ENCODE data around the gene LRRC23. TPM values are rescaled to one million over a fixed set of nuclear protein-coding genes. Genes with fewer than 3 reads are reported as not detected.

LRRC23 gene
- total and polyA plus RNA-seq, 2 of the 13 experiments (the other 11 are each of a cell fraction or from before 2014, with no cell fraction given): 6.0 to 7.8 TPM

DNA sequence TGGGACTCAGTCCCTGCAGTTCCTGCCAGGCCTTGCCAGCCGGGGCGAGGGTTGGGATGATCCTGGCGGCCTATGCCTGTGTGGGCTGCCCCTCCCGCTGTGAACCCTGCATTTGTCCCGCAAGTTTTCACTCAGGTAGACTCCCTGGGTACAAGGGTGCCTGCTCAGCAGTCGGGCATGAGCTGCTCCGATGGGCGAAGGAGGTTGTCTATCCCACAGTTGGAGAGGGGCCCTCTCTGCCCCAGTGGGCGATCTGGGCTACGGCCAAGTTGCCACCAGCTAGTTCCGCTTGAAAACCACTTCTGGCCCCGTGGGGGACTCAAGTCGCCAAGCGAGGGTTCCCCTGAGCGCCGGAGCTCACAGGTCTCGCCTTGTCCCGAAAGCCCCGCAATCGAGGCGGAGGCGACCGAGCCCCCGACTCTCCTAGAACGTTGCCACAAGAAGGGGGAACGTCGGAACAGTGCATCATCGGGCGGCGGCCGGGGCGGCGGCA is 37.7 kb upstream of the LRRC23 start (continued):
- TF ChIP-seq, protein P1, sequence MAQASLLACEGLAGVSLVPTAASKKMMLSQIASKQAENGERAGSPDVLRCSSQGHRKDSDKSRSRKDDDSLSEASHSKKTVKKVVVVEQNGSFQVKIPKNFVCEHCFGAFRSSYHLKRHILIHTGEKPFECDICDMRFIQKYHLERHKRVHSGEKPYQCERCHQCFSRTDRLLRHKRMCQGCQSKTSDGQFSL (CRISPR knock-in tag; IDR thresholded peaks at IDR 0.05): 0 out of 2 replicates have a peak, but pooled peaks have one; percentile 52
- no peak for TF ChIP-seq ZNF891 (CRISPR knock-in tag; IDR thresholded peaks at IDR 0.05)
- no peak for TF ChIP-seq ZNF234 (CRISPR knock-in tag; conservative IDR thresholded peaks at IDR 0.05)
- TF ChIP-seq, protein P2, sequence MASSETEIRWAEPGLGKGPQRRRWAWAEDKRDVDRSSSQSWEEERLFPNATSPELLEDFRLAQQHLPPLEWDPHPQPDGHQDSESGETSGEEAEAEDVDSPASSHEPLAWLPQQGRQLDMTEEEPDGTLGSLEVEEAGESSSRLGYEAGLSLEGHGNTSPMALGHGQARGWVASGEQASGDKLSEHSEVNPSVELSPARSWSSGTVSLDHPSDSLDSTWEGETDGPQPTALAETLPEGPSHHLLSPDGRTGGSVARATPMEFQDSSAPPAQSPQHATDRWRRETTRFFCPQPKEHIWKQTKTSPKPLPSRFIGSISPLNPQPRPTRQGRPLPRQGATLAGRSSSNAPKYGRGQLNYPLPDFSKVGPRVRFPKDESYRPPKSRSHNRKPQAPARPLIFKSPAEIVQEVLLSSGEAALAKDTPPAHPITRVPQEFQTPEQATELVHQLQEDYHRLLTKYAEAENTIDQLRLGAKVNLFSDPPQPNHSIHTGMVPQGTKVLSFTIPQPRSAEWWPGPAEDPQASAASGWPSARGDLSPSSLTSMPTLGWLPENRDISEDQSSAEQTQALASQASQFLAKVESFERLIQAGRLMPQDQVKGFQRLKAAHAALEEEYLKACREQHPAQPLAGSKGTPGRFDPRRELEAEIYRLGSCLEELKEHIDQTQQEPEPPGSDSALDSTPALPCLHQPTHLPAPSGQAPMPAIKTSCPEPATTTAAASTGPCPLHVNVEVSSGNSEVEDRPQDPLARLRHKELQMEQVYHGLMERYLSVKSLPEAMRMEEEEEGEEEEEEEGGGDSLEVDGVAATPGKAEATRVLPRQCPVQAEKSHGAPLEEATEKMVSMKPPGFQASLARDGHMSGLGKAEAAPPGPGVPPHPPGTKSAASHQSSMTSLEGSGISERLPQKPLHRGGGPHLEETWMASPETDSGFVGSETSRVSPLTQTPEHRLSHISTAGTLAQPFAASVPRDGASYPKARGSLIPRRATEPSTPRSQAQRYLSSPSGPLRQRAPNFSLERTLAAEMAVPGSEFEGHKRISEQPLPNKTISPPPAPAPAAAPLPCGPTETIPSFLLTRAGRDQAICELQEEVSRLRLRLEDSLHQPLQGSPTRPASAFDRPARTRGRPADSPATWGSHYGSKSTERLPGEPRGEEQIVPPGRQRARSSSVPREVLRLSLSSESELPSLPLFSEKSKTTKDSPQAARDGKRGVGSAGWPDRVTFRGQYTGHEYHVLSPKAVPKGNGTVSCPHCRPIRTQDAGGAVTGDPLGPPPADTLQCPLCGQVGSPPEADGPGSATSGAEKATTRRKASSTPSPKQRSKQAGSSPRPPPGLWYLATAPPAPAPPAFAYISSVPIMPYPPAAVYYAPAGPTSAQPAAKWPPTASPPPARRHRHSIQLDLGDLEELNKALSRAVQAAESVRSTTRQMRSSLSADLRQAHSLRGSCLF (CRISPR knock-in tag; IDR thresholded peaks at IDR 0.05; ENCODE audit: borderline replicate concordance): no peak
- TF ChIP-seq ZFP36 (IDR thresholded peaks at IDR 0.05; ENCODE audit: borderline replicate concordance, low read depth, low read length, partially characterized antibody): no peak
- TF ChIP-seq ETV5 (CRISPR knock-in tag; IDR thresholded peaks at IDR 0.05; ENCODE audit: borderline replicate concordance): no peak
- no peak for TF ChIP-seq SETDB1 (CRISPR knock-in tag; IDR thresholded peaks at IDR 0.05; ENCODE audit: borderline replicate concordance)
- no peak for TF ChIP-seq ZNF232 (CRISPR knock-in tag; IDR thresholded peaks at IDR 0.05; ENCODE audit: borderline replicate concordance)
- TF ChIP-seq, protein P3, sequence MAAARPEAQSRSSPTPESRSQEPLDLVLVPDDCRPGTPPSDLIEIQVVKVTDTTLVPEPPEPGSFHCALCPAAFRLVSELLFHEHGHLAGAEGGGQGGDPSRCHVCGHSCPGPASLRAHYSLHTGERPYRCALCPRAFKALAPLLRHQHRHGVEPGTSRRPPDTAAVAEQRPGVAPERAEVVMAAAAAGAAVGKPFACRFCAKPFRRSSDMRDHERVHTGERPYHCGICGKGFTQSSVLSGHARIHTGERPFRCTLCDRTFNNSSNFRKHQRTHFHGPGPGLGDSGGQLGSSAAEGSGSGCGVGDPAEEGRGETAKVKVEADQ (CRISPR knock-in tag; IDR thresholded peaks at IDR 0.05; ENCODE audit: borderline replicate concordance): 0 out of 2 replicates have a peak, but pooled peaks have one; percentile 5
- TF ChIP-seq RAD21 (CRISPR knock-in tag; IDR thresholded peaks at IDR 0.05): no peak
- no peak for TF ChIP-seq ZNF780A (CRISPR knock-in tag; IDR thresholded peaks at IDR 0.05)
- no peak for TF ChIP-seq ZSCAN20 (CRISPR knock-in tag; IDR thresholded peaks at IDR 0.05; ENCODE audit: borderline replicate concordance)
- TF ChIP-seq HNF4A (CRISPR knock-in tag; IDR thresholded peaks at IDR 0.05): no peak
- no peak for TF ChIP-seq NFE2 (CRISPR knock-in tag; IDR thresholded peaks at IDR 0.05)
- TF ChIP-seq MIER3 (CRISPR knock-in tag; IDR thresholded peaks at IDR 0.05; ENCODE audit: borderline replicate concordance): no peak
- 0 out of 2 replicates have a peak, but pooled peaks have one; percentile 13 for TF ChIP-seq SRY (CRISPR knock-in tag; IDR thresholded peaks at IDR 0.05)
- no peak for TF ChIP-seq SNAI1 (CRISPR knock-in tag; IDR thresholded peaks at IDR 0.05; ENCODE audit: borderline replicate concordance)
- no peak for TF ChIP-seq CENPX (CRISPR knock-in tag; IDR thresholded peaks at IDR 0.05)
- TF ChIP-seq, protein P4, sequence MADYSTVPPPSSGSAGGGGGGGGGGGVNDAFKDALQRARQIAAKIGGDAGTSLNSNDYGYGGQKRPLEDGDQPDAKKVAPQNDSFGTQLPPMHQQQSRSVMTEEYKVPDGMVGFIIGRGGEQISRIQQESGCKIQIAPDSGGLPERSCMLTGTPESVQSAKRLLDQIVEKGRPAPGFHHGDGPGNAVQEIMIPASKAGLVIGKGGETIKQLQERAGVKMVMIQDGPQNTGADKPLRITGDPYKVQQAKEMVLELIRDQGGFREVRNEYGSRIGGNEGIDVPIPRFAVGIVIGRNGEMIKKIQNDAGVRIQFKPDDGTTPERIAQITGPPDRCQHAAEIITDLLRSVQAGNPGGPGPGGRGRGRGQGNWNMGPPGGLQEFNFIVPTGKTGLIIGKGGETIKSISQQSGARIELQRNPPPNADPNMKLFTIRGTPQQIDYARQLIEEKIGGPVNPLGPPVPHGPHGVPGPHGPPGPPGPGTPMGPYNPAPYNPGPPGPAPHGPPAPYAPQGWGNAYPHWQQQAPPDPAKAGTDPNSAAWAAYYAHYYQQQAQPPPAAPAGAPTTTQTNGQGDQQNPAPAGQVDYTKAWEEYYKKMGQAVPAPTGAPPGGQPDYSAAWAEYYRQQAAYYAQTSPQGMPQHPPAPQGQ (CRISPR knock-in tag; IDR thresholded peaks at IDR 0.05; ENCODE audit: borderline replicate concordance): no peak
- no peak for TF ChIP-seq TAF1 (CRISPR knock-in tag; IDR thresholded peaks at IDR 0.05)
- no peak for TF ChIP-seq MEIS1 (CRISPR knock-in tag; IDR thresholded peaks at IDR 0.05; ENCODE audit: borderline replicate concordance)
- no peak for TF ChIP-seq ZNF33A (CRISPR knock-in tag; IDR thresholded peaks at IDR 0.05; ENCODE audit: borderline replicate concordance)
